Measurements from ENCODE around the gene AGBL1. TPM values are rescaled to one million over a fixed set of nuclear protein-coding genes. Genes with fewer than 3 reads are reported as not detected.

AGBL1 gene
- total RNA-seq, 8 experiments from 2014 or later, result 0.05 to 0.38 (median 0.24) TPM; not detected in 1

DNA sequence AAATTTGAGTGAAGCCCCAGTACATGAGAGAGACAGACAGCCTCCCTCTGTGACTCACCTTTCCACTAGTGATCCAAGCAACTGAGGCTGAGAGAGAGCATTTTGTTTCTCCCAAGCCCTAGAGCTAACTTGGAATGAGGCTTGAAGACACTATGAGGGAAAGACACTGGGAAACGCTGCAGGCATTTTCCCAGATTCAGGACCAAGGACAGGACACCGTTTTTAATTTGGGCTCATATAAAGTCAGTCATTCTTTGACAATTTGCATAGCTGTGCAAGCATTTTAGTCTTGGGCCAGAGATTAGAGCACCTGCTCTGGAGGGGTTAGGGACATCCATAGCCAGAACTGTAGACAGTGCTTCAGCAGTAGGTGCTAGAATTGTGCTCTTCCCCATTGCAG lies 249.0 kb downstream of the AGBL1 start:
- Histone ChIP-seq H3K4me1 (replicated peaks in 1 of 2) (no peaks in the 10 kb centered on the region), H3K27ac (no peak overlapping the region), H3K4me3 (no peak overlapping the region)
- WGBS, 10 experiments, result 0 to 89% (median 66%) methylated on average over 1 to 2 of the region's 2 CpGs; no CpG with 5 or more reads in 4 of the 10 experiments
- ATAC-seq (replicated peaks in 6 of 8), result no peak
- in situ Hi-C loops (cut with MboI; ENCODE audit: low pct_unique_long_range_greater_than_20kb in 2 of 9, low sequenced_read_pairs in 9 of 9, unreplicated experiment in 9 of 9), result no loop called here

- no peak for ATAC-seq (replicated peaks in 6 of 8)
- no peaks in the 10 kb centered on the region for H3K4me1 ChIP-seq (replicated peaks in 1 of 2)
- no peak overlapping the region for H3K27ac ChIP-seq
- in situ Hi-C loops (cut with MboI; ENCODE audit: low pct_unique_long_range_greater_than_20kb in 2 of 9, low sequenced_read_pairs in 9 of 9, unreplicated experiment in 9 of 9), result no loop called here
- no peak overlapping the region for H3K4me3 ChIP-seq
- WGBS, 10 experiments, result 0 to 100% (median 67%) methylated on average over 1 of the region's 3 CpGs; no CpG with 5 or more reads in 5 of the 10 experiments
These were observed 249.8 kb downstream of the AGBL1 start for GRCh38 chr15:86329311-86330013.

DNA sequence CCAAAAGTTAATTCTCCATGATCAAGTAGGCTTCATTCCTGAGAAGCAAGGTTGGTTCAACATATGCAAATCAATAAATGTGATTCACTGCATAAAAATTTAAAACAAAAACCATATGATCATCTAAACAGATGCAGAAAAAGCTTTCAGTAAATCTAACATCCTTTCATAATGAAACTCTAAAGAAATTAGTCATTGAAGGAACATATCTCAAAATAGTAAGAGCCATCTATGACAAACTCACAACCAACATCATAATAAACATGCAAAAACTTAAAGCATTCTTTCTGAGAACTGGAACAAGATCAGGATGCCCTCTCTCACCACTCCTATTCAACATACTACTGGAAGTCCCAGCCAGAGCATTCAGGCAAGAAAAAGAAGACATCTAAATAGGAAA lies 254.1 kb downstream of the AGBL1 start:
- in situ Hi-C loops (cut with MboI; ENCODE audit: low pct_unique_long_range_greater_than_20kb in 2 of 9, low sequenced_read_pairs in 9 of 9, unreplicated experiment in 9 of 9), result no loop called here
- H3K4me1 ChIP-seq (replicated peaks in 1 of 2), result no peaks in the 10 kb centered on the region
- no peak overlapping the region for H3K27ac ChIP-seq
- H3K4me3 ChIP-seq, result no peak overlapping the region
- no peak for ATAC-seq (replicated peaks in 6 of 8)

- peak in 2 of 8 experiments; percentile 59 to 63 for ATAC-seq (replicated peaks in 6 of 8)
- 0 to 83% (median 67%) methylated on average over 1 to 6 of the region's 6 CpGs; no CpG with 5 or more reads in 1 of the 10 experiments for WGBS, 10 experiments
- no peak overlapping the region for H3K27ac ChIP-seq
- in situ Hi-C loops (cut with MboI; ENCODE audit: low pct_unique_long_range_greater_than_20kb in 2 of 9, low sequenced_read_pairs in 9 of 9, unreplicated experiment in 9 of 9), result no loop called here
- no peaks in the 10 kb centered on the region for H3K4me1 ChIP-seq (replicated peaks in 1 of 2)
- no peak overlapping the region for H3K4me3 ChIP-seq
These were observed 256.5 kb downstream of the AGBL1 start for GRCh38 chr15:86336051-86336788.

DNA sequence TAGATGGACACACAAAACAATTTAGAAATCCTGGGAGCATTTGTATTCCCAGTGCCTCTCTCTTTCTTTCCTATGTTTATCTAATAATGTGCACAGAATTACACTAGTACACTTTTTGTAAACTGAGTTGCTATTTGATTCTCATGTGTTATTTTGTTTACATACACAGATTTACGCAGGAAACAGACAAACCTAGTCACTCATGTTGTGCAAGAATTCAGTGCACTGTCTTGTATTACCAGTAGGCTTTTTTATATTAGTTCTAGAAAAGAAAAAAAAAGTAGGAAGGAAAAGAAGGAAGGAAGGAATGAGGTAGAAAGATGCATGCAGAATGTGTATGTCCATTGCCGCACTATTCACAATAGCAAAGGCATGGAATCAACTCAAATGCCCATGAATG lies 257.4 kb downstream of the AGBL1 start:
- 0 to 100% (median 83%) methylated on average over 1 to 2 of the region's 2 CpGs for WGBS, 10 experiments
- no peak overlapping the region for H3K27ac ChIP-seq
- ATAC-seq (replicated peaks in 6 of 8), result no peak
- no peak overlapping the region for H3K4me3 ChIP-seq
- no peaks in the 10 kb centered on the region for H3K4me1 ChIP-seq (replicated peaks in 1 of 2)
- in situ Hi-C loops (cut with MboI; ENCODE audit: low pct_unique_long_range_greater_than_20kb in 2 of 9, low sequenced_read_pairs in 9 of 9, unreplicated experiment in 9 of 9), result no loop called here

DNA sequence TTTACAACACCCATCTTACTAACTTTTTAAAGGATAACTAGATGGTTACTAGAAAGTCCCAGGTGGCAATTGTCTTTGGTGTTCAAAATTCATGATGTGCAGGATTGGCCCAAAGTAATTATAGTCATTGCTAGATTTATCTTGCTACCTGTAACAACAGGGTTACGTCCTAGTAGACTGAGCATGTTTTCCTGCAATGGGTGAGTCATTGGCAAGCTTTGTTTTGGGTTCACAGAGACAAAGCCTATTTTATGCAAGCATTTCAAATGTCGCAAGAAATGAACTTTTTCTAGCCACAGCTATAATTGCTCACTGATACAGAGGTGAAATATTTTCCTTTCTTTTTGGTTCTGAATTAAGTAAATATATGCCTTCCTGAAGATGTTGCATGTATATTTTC lies 267.6 kb downstream of the AGBL1 start:
- in situ Hi-C loops (cut with MboI; ENCODE audit: low pct_unique_long_range_greater_than_20kb in 2 of 9, low sequenced_read_pairs in 9 of 9, unreplicated experiment in 9 of 9), result no loop called here
- Histone ChIP-seq H3K4me1 (replicated peaks in 1 of 2) (no peaks in the 10 kb centered on the region), H3K27ac (no peak overlapping the region), H3K4me3 (no peak overlapping the region)
- WGBS, 10 experiments, result 0 to 91% (median 80%) methylated on average over 1 to 2 of the region's 2 CpGs; no CpG with 5 or more reads in 1 of the 10 experiments
- no peak for ATAC-seq (replicated peaks in 6 of 8)

DNA sequence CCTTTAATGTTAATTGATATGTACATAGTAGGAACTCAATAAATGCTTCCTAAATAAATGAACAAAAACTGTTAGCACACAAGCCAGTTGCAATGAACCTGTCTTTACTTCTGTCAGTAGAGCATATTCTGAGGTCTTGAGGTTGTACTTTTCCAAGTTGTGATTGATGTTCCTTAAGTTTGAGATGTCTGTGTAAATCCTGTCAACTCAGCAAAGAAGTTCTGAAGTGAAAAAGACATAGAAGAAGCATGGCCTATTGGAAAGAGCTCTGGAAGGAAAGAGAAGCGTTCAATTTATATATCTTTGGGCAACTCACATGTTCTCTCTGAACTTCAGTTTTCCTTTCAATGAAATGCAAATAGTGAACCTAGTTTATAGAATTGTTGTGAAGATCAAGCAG lies 269.9 kb downstream of the AGBL1 start:
- ATAC-seq (replicated peaks in 6 of 8), result no peak
- WGBS, 10 experiments, result 0 to 100% (median 36%) methylated on average over 1 of the region's 1 CpG; no CpG with 5 or more reads in 2 of the 10 experiments
- Histone ChIP-seq H3K4me3 (no peak overlapping the region), H3K4me1 (replicated peaks in 1 of 2) (peaks cover 0 to 9% of the 10 kb centered on the region in 2 donors), H3K27ac (no peak overlapping the region)
- in situ Hi-C loops (cut with MboI; ENCODE audit: low pct_unique_long_range_greater_than_20kb in 2 of 9, low sequenced_read_pairs in 9 of 9, unreplicated experiment in 9 of 9), result no loop called here

DNA sequence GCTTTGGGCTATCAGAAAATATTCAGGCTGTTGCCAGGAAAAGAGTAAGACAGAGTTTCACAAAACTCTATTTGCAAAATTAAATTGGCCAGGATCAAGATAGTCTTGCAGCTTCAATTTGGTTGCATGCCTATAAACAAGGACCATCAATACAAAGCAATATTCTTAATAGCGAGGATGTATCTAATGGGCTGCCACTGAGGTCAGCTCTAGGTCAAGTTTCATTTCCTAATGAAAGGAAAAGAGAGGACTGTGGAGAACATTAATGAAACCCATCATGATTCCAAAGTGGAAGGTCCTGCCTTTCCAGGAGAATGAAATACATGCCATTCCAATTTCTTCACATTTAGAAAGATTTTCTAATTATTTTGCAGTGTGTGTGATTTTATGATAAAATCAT lies 273.5 kb downstream of the AGBL1 start:
- 0 to 88% (median 75%) methylated on average over 1 of the region's 1 CpG; no CpG with 5 or more reads in 3 of the 10 experiments for WGBS, 10 experiments
- in situ Hi-C loops (cut with MboI; ENCODE audit: low pct_unique_long_range_greater_than_20kb in 2 of 9, low sequenced_read_pairs in 9 of 9, unreplicated experiment in 9 of 9), result no loop called here
- Histone ChIP-seq H3K4me3 (no peak overlapping the region), H3K27ac (no peak overlapping the region), H3K4me1 (replicated peaks in 1 of 2) (peaks cover 0 to 9% of the 10 kb centered on the region in 2 donors)
- peak in 3 of 8 experiments; percentile 32 to 83 (median 57) for ATAC-seq (replicated peaks in 6 of 8)

- Histone ChIP-seq H3K4me3 (no peak overlapping the region), H3K4me1 (replicated peaks in 1 of 2) (peaks cover 0 to 9% of the 10 kb centered on the region in 2 donors), H3K27ac (no peak overlapping the region)
- in situ Hi-C loops (cut with MboI; ENCODE audit: low pct_unique_long_range_greater_than_20kb in 2 of 9, low sequenced_read_pairs in 9 of 9, unreplicated experiment in 9 of 9), result no loop called here
- ATAC-seq (replicated peaks in 6 of 8), result no peak
These were observed 275.7 kb downstream of the AGBL1 start for GRCh38 chr15:86355361-86355760.

DNA sequence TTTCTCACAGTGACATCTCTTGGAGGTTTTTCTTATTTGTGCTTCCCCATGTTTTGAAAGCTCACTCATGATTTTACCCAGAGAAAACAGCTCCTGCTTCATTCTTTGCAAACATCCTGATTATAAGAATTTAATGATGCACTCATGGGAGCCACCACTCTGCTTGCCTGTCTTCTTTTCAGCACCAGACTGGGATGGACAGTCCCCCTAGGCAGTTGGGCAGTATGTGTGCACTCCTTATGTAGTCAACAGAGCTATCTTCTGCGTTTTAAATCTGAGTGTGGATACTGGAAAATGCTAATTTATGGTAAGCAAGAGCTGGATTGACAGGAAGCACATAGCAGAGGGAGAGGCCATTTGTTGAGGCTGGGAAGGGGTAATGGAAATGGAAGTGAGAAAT lies 276.1 kb downstream of the AGBL1 start:
- Histone ChIP-seq H3K4me3 (no peak overlapping the region), H3K27ac (no peak overlapping the region), H3K4me1 (replicated peaks in 1 of 2) (peaks cover 0 to 9% of the 10 kb centered on the region in 2 donors)
- in situ Hi-C loops (cut with MboI; ENCODE audit: low pct_unique_long_range_greater_than_20kb in 2 of 9, low sequenced_read_pairs in 9 of 9, unreplicated experiment in 9 of 9), result no loop called here
- WGBS, 10 experiments, result 0 to 60% (median 25%) methylated on average over 1 of the region's 1 CpG; no CpG with 5 or more reads in 2 of the 10 experiments
- peak in 6 of 8 experiments; percentile 23 to 71 (median 40) for ATAC-seq (replicated peaks in 6 of 8)

DNA sequence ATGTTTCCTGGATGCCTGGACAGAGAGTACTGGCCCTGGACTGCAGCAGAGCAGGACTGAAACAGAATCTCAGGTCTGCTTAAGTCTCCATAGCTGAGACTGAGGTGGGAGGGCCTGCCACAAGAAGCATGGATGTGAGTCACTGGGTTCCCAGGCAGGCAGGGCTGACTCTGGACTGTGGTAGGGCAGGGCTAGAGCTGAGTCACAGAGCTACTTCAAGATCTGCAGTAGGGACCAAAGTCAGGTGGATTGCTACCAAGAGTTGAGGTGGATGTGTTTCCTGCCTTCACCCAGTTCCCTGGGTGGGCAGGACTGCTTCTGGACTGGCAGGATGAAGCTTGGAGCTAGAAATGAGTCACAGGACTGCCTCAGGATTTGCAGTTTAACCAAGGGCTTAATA lies 282.9 kb downstream of the AGBL1 start:
- in situ Hi-C loops (cut with MboI; ENCODE audit: low pct_unique_long_range_greater_than_20kb in 2 of 9, low sequenced_read_pairs in 9 of 9, unreplicated experiment in 9 of 9), result no loop called here
- no peaks in the 10 kb centered on the region for H3K4me1 ChIP-seq (replicated peaks in 1 of 2)
- peak in 5 of 8 experiments; percentile 40 to 87 (median 82) for ATAC-seq (replicated peaks in 6 of 8)

GRCh38 chr15:86373147-86373546 lies 293.5 kb downstream of the AGBL1 start:
- in situ Hi-C loops (cut with MboI; ENCODE audit: low pct_unique_long_range_greater_than_20kb in 2 of 9, low sequenced_read_pairs in 9 of 9, unreplicated experiment in 9 of 9), result no loop called here
- H3K4me3 ChIP-seq, result no peak overlapping the region
- ATAC-seq (replicated peaks in 6 of 8), result no peak
- H3K27ac ChIP-seq, result no peak overlapping the region
- WGBS, 10 experiments, result 0 to 82% (median 60%) methylated on average over 1 of the region's 1 CpG; no CpG with 5 or more reads in 5 of the 10 experiments
- peaks cover 0 to 9% of the 10 kb centered on the region in 2 donors for H3K4me1 ChIP-seq (replicated peaks in 1 of 2)

More for the DNA sequence above, 282.9 kb downstream of the AGBL1 start:
- H3K27ac ChIP-seq, result no peak overlapping the region
- H3K4me3 ChIP-seq, result no peak overlapping the region

GRCh38 chr15:86375733-86376280 lies 296.1 kb downstream of the AGBL1 start:
- 55 to 83% methylated on average over 1 of the region's 1 CpG; no CpG with 5 or more reads in 8 of the 10 experiments for WGBS, 10 experiments
- Histone ChIP-seq H3K4me1 (replicated peaks in 1 of 2) (peaks cover 0 to 12% of the 10 kb centered on the region in 2 donors), H3K27ac (no peak overlapping the region), H3K4me3 (no peak overlapping the region)
- in situ Hi-C loops (cut with MboI; ENCODE audit: low pct_unique_long_range_greater_than_20kb in 2 of 9, low sequenced_read_pairs in 9 of 9, unreplicated experiment in 9 of 9), result no loop called here
- ATAC-seq (replicated peaks in 6 of 8), result peak in 2 of 8 experiments; percentile 19 to 50
